Uterus (tissue), 2 donors: ENCODE results near the gene CHCHD5.

Experiments
- POLR2A ChIP-seq, 2 donors: fragments of 450-650 bp; IDR thresholded peaks; one replicate each; pipeline ENCODE4 v1.6.1; 2016; ENCODE audit warnings: antibody characterized with exemption in 2 of 2, mild to moderate bottlenecking in 1 of 2, moderate library complexity in 1 of 2
- TF ChIP-seq, protein P1 (sequence below), 4 experiments: fragments of 200-600 bp in 2 of 4; fragments of 450-650 bp in 2 of 4; sonication (generic) in 2 of 4; IDR thresholded peaks; one replicate each; pipeline ENCODE4 v1.5.1; 2016 to 2019; ENCODE audit warnings: antibody characterized with exemption in 4 of 4, mild to moderate bottlenecking in 2 of 4, moderate library complexity in 1 of 4

DNA sequence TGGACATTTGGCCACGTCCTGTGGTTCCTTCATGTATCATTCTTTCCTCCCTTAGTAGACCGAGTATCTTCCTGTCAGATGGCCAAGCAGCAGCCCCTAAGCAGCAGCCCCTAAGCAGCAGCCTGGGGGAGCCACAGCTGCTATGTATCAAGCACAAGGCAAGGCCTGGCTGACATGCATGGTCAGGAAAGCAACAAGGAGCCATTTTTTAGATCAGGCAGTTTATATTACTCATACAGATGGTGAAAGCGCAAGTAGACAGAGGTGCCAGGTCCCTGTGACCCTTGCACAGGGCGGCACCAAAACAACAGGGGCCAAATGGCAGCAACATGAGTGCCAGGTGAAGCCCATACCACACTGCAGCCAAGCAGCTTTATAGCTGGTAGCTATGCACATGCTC lies 22.1 kb downstream of the CHCHD5 start:
- TF ChIP-seq, protein P1, sequence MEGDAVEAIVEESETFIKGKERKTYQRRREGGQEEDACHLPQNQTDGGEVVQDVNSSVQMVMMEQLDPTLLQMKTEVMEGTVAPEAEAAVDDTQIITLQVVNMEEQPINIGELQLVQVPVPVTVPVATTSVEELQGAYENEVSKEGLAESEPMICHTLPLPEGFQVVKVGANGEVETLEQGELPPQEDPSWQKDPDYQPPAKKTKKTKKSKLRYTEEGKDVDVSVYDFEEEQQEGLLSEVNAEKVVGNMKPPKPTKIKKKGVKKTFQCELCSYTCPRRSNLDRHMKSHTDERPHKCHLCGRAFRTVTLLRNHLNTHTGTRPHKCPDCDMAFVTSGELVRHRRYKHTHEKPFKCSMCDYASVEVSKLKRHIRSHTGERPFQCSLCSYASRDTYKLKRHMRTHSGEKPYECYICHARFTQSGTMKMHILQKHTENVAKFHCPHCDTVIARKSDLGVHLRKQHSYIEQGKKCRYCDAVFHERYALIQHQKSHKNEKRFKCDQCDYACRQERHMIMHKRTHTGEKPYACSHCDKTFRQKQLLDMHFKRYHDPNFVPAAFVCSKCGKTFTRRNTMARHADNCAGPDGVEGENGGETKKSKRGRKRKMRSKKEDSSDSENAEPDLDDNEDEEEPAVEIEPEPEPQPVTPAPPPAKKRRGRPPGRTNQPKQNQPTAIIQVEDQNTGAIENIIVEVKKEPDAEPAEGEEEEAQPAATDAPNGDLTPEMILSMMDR (IDR thresholded peaks at IDR 0.05) = no peak
- TF ChIP-seq POLR2A (IDR thresholded peaks at IDR 0.05) = no peak
